ENCODE results near the gene ZSCAN10.
"Not testable (repeated sequence)": the region's sequence is repeated elsewhere in the genome, so short reads cannot be mapped to it uniquely, and the experiment has no call there.

The ZSCAN10 gene

GRCh38 chr16:3076577-3076976, 22.5 kb downstream of the ZSCAN10 start:
- in situ Hi-C loops (cut with HindIII; ENCODE audit: low sequenced_read_pairs): no loop called here
- no peak overlapping the region for H3K4me3 ChIP-seq (ENCODE audit: low read depth, low read length)
- no peak for DNase-seq (ENCODE audit: low read depth)
- TF ChIP-seq, protein P1, sequence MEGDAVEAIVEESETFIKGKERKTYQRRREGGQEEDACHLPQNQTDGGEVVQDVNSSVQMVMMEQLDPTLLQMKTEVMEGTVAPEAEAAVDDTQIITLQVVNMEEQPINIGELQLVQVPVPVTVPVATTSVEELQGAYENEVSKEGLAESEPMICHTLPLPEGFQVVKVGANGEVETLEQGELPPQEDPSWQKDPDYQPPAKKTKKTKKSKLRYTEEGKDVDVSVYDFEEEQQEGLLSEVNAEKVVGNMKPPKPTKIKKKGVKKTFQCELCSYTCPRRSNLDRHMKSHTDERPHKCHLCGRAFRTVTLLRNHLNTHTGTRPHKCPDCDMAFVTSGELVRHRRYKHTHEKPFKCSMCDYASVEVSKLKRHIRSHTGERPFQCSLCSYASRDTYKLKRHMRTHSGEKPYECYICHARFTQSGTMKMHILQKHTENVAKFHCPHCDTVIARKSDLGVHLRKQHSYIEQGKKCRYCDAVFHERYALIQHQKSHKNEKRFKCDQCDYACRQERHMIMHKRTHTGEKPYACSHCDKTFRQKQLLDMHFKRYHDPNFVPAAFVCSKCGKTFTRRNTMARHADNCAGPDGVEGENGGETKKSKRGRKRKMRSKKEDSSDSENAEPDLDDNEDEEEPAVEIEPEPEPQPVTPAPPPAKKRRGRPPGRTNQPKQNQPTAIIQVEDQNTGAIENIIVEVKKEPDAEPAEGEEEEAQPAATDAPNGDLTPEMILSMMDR (IDR thresholded peaks at IDR 0.05; ENCODE audit: low read depth, low read length, missing control alignments): no peak

GRCh38 chr16:3075946-3076345, 23.1 kb downstream of the ZSCAN10 start:
- DNase-seq (ENCODE audit: low read depth); in situ Hi-C loops (cut with HindIII; ENCODE audit: low sequenced_read_pairs); H3K4me3 ChIP-seq (ENCODE audit: low read depth, low read length): not testable (repeated sequence)

- TF ChIP-seq, protein P1 (IDR thresholded peaks at IDR 0.05; ENCODE audit: low read depth, low read length, missing control alignments): no peak
- in situ Hi-C loops (cut with HindIII; ENCODE audit: low sequenced_read_pairs): no loop called here
- DNase-seq (ENCODE audit: low read depth): no peak
- no peak overlapping the region for H3K4me3 ChIP-seq (ENCODE audit: low read depth, low read length)
Measured at GRCh38 chr16:3075523-3075915, 23.6 kb downstream of the ZSCAN10 start.

GRCh38 chr16:3074860-3075522, 24.1 kb downstream of the ZSCAN10 start:
- no peak overlapping the region for H3K4me3 ChIP-seq (ENCODE audit: low read depth, low read length)
- in situ Hi-C loops (cut with HindIII; ENCODE audit: low sequenced_read_pairs): no loop called here
- DNase-seq (ENCODE audit: low read depth): no peak
- TF ChIP-seq, protein P1 (IDR thresholded peaks at IDR 0.05; ENCODE audit: low read depth, low read length, missing control alignments): no peak

DNA sequence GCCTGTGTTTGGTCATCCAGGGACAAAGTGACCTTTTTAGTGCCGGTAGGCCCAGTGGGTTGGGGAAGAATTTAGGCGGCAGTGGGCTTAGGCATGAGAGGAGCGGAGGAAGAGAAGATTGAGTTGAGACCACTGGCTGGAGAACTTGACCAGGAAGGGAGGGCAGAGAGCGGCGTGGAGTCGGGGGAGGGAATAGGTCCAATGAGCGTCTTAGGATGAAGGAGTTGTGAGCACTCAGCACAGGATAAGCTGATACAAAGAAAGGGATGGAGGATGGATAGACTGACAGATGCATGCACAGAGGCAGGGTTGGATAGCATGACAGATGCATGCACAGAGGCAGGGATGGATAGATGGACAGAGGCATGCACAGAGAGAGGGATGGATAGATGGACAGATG, 25.6 kb downstream of the ZSCAN10 start:
- no peak for DNase-seq (ENCODE audit: low read depth)
- no peak overlapping the region for H3K4me3 ChIP-seq (ENCODE audit: low read depth, low read length)
- TF ChIP-seq, protein P1 (IDR thresholded peaks at IDR 0.05; ENCODE audit: low read depth, low read length, missing control alignments): no peak
- in situ Hi-C loops (cut with HindIII; ENCODE audit: low sequenced_read_pairs): no loop called here

DNA sequence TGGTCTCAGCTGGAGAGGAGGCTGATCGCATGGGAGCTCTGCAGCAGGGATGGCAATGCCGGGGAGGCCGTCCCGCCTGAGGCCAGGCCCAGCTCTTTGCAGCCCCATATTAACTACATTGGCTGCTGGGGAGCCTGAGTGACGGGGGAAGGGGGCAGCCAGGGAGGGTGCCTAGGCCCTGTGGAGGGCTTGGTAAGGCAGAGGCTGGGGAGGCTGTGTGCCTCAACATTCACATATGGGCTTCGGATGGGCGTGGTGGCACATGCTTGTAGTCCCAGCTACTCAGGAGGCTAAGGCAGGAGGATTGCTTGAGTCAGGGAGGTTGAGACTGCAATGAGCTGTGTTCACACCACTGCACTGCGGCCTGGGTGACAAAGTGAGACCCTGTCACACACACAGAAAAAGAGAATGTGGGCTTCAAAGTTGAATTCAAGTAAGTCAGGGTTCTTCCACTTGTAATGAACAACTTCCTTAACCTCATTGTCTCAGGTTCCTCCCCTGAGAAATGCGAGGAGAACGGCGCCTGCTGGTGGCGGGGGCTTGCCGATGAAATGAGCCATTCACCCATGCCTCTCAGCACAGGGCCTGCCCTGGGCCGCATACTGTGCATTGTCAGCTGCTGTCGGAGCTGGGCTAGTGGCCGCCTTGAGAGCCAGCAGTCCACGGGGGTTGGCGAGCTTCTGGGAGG, 26.4 kb downstream of the ZSCAN10 start:
- in situ Hi-C loops (cut with HindIII; ENCODE audit: low sequenced_read_pairs); H3K4me3 ChIP-seq (ENCODE audit: low read depth, low read length); DNase-seq (ENCODE audit: low read depth): not testable (repeated sequence)

GRCh38 chr16:3072148-3072547, 26.9 kb downstream of the ZSCAN10 start:
- DNase-seq (ENCODE audit: low read depth); in situ Hi-C loops (cut with HindIII; ENCODE audit: low sequenced_read_pairs); H3K4me3 ChIP-seq (ENCODE audit: low read depth, low read length): not testable (repeated sequence)

DNA sequence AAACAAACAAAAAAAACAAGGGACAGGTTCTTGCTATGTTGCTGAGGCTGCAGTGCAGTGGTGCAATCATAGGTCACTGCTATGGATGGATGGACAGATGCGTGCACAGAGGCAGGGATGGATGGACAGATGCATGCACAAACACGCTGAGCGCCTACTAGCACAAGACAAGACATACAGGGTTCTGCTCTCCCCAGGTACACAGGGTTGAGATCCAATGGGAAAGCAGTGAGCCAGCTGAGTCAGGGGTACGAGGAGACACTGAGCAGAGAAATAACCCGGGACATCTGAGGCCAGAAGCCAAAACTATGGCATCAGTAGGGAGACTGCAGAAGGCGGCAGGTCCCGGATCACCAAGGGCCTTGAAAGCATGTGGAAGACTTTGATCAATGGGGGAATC, 27.4 kb downstream of the ZSCAN10 start:
- DNase-seq (ENCODE audit: low read depth): no peak
- TF ChIP-seq, protein P1 (IDR thresholded peaks at IDR 0.05; ENCODE audit: low read depth, low read length, missing control alignments): no peak
- in situ Hi-C loops (cut with HindIII; ENCODE audit: low sequenced_read_pairs): no loop called here
- H3K4me3 ChIP-seq (ENCODE audit: low read depth, low read length): no peak overlapping the region

All from astrocyte of the cerebellum (primary cell).